SK-N-MC (cell line): ENCODE data around the gene ATP6V1F.

Experiments used
- DNase-seq: peaks from one replicate; pipeline ENCODE4 v3.0.0-alpha.2; 2011; ENCODE audit warnings: low read depth, low spot score
- H3K27ac ChIP-seq: fragments of 200-600 bp; sonication (generic); 2 replicates; pipeline ENCODE4 v1.5.1; 2016; ENCODE audit warnings: mixed run types
- H3K36me3 ChIP-seq: fragments of 200-600 bp; sonication (generic); 2 replicates; pipeline ENCODE4 v1.6.1; 2017; ENCODE audit warnings: antibody characterized with exemption, low read length, mixed read lengths; ENCODE audit not compliant: insufficient read depth
- H3K4me3 ChIP-seq: fragments of 200-600 bp; sonication (generic); 2 replicates; pipeline ENCODE4 v1.5.1; 2016
- H3K9ac ChIP-seq: fragments of 200-600 bp; sonication (generic); 2 replicates; pipeline ENCODE4 v1.8.0; 2017; ENCODE audit warnings: mixed run types, mixed read lengths; ENCODE audit not compliant: insufficient read length
- H3K9me3 ChIP-seq: fragments of 200-600 bp; sonication (generic); 2 replicates; pipeline ENCODE4 v1.6.1; 2017; ENCODE audit warnings: low read depth, mild to moderate bottlenecking, antibody characterized with exemption, low read length, moderate library complexity, mixed read lengths
- EZH2 ChIP-seq: fragments of 200-600 bp; sonication (generic); IDR thresholded peaks from one replicate; pipeline ENCODE4 v1.6.1; 2017; ENCODE audit warnings: antibody characterized with exemption
- FOXP2 ChIP-seq: optimal IDR thresholded peaks from 2 replicates; pipeline ENCODE3; 2011; ENCODE audit warnings: mild to moderate bottlenecking, moderate library complexity; ENCODE audit not compliant: insufficient read depth; ENCODE audit errors: extremely low read length, control extremely low read depth
- POLR2AphosphoS5 ChIP-seq: IDR thresholded peaks from 2 replicates; pipeline ENCODE4 v1.6.1; 2012; ENCODE audit warnings: mild to moderate bottlenecking, low read depth, low read length, borderline replicate concordance

The ATP6V1F gene

GRCh38 chr7:128844777-128845311 is 17.8 kb upstream of the ATP6V1F start:
- H3K9me3 ChIP-seq = no peaks in the 10 kb centered on the region
- no peak overlapping the region for H3K4me3 ChIP-seq
- H3K27ac ChIP-seq = no peak overlapping the region
- peaks cover 36% of the 10 kb centered on the region for H3K36me3 ChIP-seq
- no peak overlapping the region for H3K9ac ChIP-seq
- no peak for DNase-seq
- TF ChIP-seq EZH2 (no peak), POLR2AphosphoS5 (no peak), FOXP2 (no peak)

GRCh38 chr7:128845475-128845874 is 17.2 kb upstream of the ATP6V1F start:
- H3K9me3 ChIP-seq = no peaks in the 10 kb centered on the region
- H3K4me3 ChIP-seq = no peak overlapping the region
- H3K27ac ChIP-seq = no peak overlapping the region
- no peak overlapping the region for H3K9ac ChIP-seq
- TF ChIP-seq EZH2 = no peak
- no peak for TF ChIP-seq FOXP2
- no peak for TF ChIP-seq POLR2AphosphoS5
- DNase-seq = no peak
- peaks cover 36% of the 10 kb centered on the region for H3K36me3 ChIP-seq

GRCh38 chr7:128845987-128846386 is 16.7 kb upstream of the ATP6V1F start:
- TF ChIP-seq EZH2 (no peak), POLR2AphosphoS5 (no peak), FOXP2 (no peak)
- H3K9ac ChIP-seq = no peak overlapping the region
- H3K9me3 ChIP-seq = no peaks in the 10 kb centered on the region
- no peak overlapping the region for H3K4me3 ChIP-seq
- peaks cover 34% of the 10 kb centered on the region for H3K36me3 ChIP-seq
- no peak for DNase-seq
- no peak overlapping the region for H3K27ac ChIP-seq

- no peak overlapping the region for H3K27ac ChIP-seq
- H3K9ac ChIP-seq = no peak overlapping the region
- no peak overlapping the region for H3K4me3 ChIP-seq
- no peak for DNase-seq
- peaks cover 32% of the 10 kb centered on the region; the same call in 1 of the 2 replicates for H3K36me3 ChIP-seq
- no peaks in the 10 kb centered on the region for H3K9me3 ChIP-seq
- TF ChIP-seq POLR2AphosphoS5 = no peak
Observed at GRCh38 chr7:128846781-128847444, 15.7 kb upstream of the ATP6V1F start.

GRCh38 chr7:128847721-128848211 is 14.9 kb upstream of the ATP6V1F start:
- H3K9ac ChIP-seq = no peak overlapping the region
- no peak for DNase-seq
- H3K4me3 ChIP-seq = no peak overlapping the region
- H3K9me3 ChIP-seq = no peaks in the 10 kb centered on the region
- TF ChIP-seq FOXP2 (no peak), EZH2 (no peak), POLR2AphosphoS5 (no peak)
- H3K36me3 ChIP-seq = peaks cover 34% of the 10 kb centered on the region; the same call in 1 of the 2 replicates
- H3K27ac ChIP-seq = no peak overlapping the region

GRCh38 chr7:128848289-128849155 is 14.1 kb upstream of the ATP6V1F start:
- DNase-seq = no peak
- H3K36me3 ChIP-seq = peaks cover 27% of the 10 kb centered on the region; the same call in 1 of the 2 replicates

GRCh38 chr7:128849156-128849515 is 13.5 kb upstream of the ATP6V1F start:
- Histone ChIP-seq H3K36me3 (peaks cover 23% of the 10 kb centered on the region; the same call in 1 of the 2 replicates), H3K4me3 (no peak overlapping the region), H3K27ac (no peak overlapping the region), H3K9me3 (no peaks in the 10 kb centered on the region), H3K9ac (no peak overlapping the region)
- TF ChIP-seq POLR2AphosphoS5 (no peak), FOXP2 (no peak), EZH2 (no peak)
- no peak for DNase-seq

More at GRCh38 chr7:128848289-128849155, 14.1 kb upstream of the ATP6V1F start:
- Histone ChIP-seq H3K9me3 (no peaks in the 10 kb centered on the region), H3K9ac (no peak overlapping the region), H3K27ac (no peak overlapping the region), H3K4me3 (no peak overlapping the region)
- TF ChIP-seq FOXP2 = no peak

GRCh38 chr7:128849804-128850490 is 12.7 kb upstream of the ATP6V1F start:
- peaks cover 16% of the 10 kb centered on the region; the same call in 1 of the 2 replicates for H3K36me3 ChIP-seq
- no peak for DNase-seq
- no peak overlapping the region for H3K4me3 ChIP-seq
- H3K9ac ChIP-seq = no peak overlapping the region
- TF ChIP-seq EZH2 (no peak), FOXP2 (no peak), POLR2AphosphoS5 (no peak)
- H3K9me3 ChIP-seq = no peaks in the 10 kb centered on the region
- no peak overlapping the region for H3K27ac ChIP-seq
